ENCODE measurements around the gene HS3ST6. TPM values are rescaled to one million over a fixed set of nuclear protein-coding genes. Genes with fewer than 3 reads are reported as not detected.

HS3ST6 gene
- total and polyA plus RNA-seq, 2 of the 13 experiments (the other 11 are each of a cell fraction or from before 2014, with no cell fraction given) = not detected

- TF ChIP-seq PRDM10 (CRISPR knock-in tag; IDR thresholded peaks at IDR 0.05; ENCODE audit: low read depth) (no peak), POGZ (CRISPR knock-in tag; IDR thresholded peaks at IDR 0.05) (no peak), ZNF317 (CRISPR knock-in tag; IDR thresholded peaks at IDR 0.05) (no peak), RBFOX2 (IDR thresholded peaks at IDR 0.05; ENCODE audit: low read depth, low read length) (peak; percentile 81), SMC3 (IDR thresholded peaks at IDR 0.05; ENCODE audit: low read length) (no peak; the same call in 1 of the 2 replicates), ZNF850 (CRISPR knock-in tag; conservative IDR thresholded peaks at IDR 0.05) (no peak), NCOA2 (CRISPR knock-in tag; IDR thresholded peaks at IDR 0.05) (no peak; the same call in 1 of the 2 replicates), ATF6 (CRISPR knock-in tag; conservative IDR thresholded peaks at IDR 0.05) (peak; percentile 66; the same call in 1 of the 2 replicates), HIVEP1 (CRISPR knock-in tag; IDR thresholded peaks at IDR 0.05) (no peak), ZNF30 (CRISPR knock-in tag; IDR thresholded peaks at IDR 0.05) (no peak), ZHX2 (IDR thresholded peaks at IDR 0.05; ENCODE audit: low read depth) (no peak), ZHX2 (CRISPR knock-in tag; IDR thresholded peaks at IDR 0.05; ENCODE audit: borderline replicate concordance) (no peak; the same call in 1 of the 2 replicates), BCL3 (CRISPR knock-in tag; IDR thresholded peaks at IDR 0.05) (peak; percentile 89; the same call in 1 of the 2 replicates), ETV5 (CRISPR knock-in tag; IDR thresholded peaks at IDR 0.05; ENCODE audit: borderline replicate concordance) (peak; percentile 26; the same call in 1 of the 2 replicates)
Observed at GRCh38 chr16:1929578-1930337, 11.5 kb upstream of the HS3ST6 start (continued).
